Vagina (tissue), 2 donors: ENCODE data around the gene ZNF692. TPM values are rescaled to one million over a fixed set of nuclear protein-coding genes. Genes with fewer than 3 reads are reported as not detected.
A peak's percentile ranks its signal among the peaks of the same experiment; 100 is the strongest.
"Not testable (repeated sequence)": the region's sequence is repeated elsewhere in the genome, so short reads cannot be mapped to it uniquely, and the experiment has no call there.

Experiments
- DNase-seq, 2 donors: peaks; one replicate each; pipeline ENCODE4 v3.0.0-alpha.2; 2017; ENCODE audit errors: extremely low spot score in 2 of 2
- H3K27ac ChIP-seq: fragments of 200-600 bp; sonication (generic); one replicate; pipeline ENCODE4 v1.5.1; 2019
- H3K27me3 ChIP-seq: fragments of 200-600 bp; sonication (generic); one replicate; pipeline ENCODE4 v1.5.1; 2019
- H3K36me3 ChIP-seq, 2 donors: fragments of 200-600 bp; sonication (generic); one replicate each; pipeline ENCODE4 v1.5.1; 2017 to 2019
- H3K4me1 ChIP-seq: fragments of 200-600 bp; sonication (generic); one replicate; pipeline ENCODE4 v1.5.1; 2019
- H3K4me3 ChIP-seq, 2 donors: fragments of 200-600 bp; sonication (generic); 1 replicate in 1 of 2; 2 replicates in 1 of 2; pipeline ENCODE4 v1.5.1; 2016 to 2019
- H3K9me3 ChIP-seq: fragments of 200-600 bp; sonication (generic); one replicate; pipeline ENCODE4 v1.5.1; 2019
- CTCF ChIP-seq, 3 experiments: fragments of 450-650 bp in 2 of 3; fragments of 200-600 bp in 1 of 3; sonication (generic) in 1 of 3; IDR thresholded peaks; one replicate each; pipeline ENCODE4 v1.5.1; 2017 to 2019; ENCODE audit warnings: antibody characterized with exemption in 3 of 3, mild to moderate bottlenecking in 2 of 3, moderate library complexity in 2 of 3
- POLR2A ChIP-seq, 2 donors: fragments of 450-650 bp; IDR thresholded peaks; one replicate each; pipeline ENCODE4 v1.6.1; 2017; ENCODE audit warnings: antibody characterized with exemption in 2 of 2, mild to moderate bottlenecking in 2 of 2, moderate library complexity in 2 of 2
- POLR2AphosphoS5 ChIP-seq, 2 donors: sonication (generic); formaldehyde crosslinking; IDR thresholded peaks; one replicate each; pipeline ENCODE4 v1.9.0; 2017; ENCODE audit warnings: antibody characterized with exemption in 2 of 2, mild to moderate bottlenecking in 2 of 2, low read depth in 1 of 2; ENCODE audit not compliant: insufficient read depth in 1 of 2
- intact Hi-C: fragments of 100-400 bp; cut with DNase I; formaldehyde crosslinking; loops from one replicate; pipeline ENCODE4 v1.15.1; 2023
- total RNA-seq: library from RNA; depleted of rRNA; stranded (reverse); fragments of >200 nt; gene quantifications from one replicate; pipeline ENCODE4 v1.2.3, GENCODE V29; 2016

The ZNF692 gene
- total RNA-seq, 1 donor from 2014 or later, result 46.7 TPM

GRCh38 chr1:248807067-248807737 lies 51.7 kb downstream of the ZNF692 start:
- no peak overlapping the region for H3K4me3 ChIP-seq
- H3K4me1 ChIP-seq, result peaks cover 18% of the 10 kb centered on the region
- DNase-seq, result no peak
- no peaks in the 10 kb centered on the region for H3K27me3 ChIP-seq
- H3K36me3 ChIP-seq, result no peaks in the 10 kb centered on the region
- intact Hi-C loops, result no loop called here
- no peak overlapping the region for H3K27ac ChIP-seq
- TF ChIP-seq CTCF (IDR thresholded peaks at IDR 0.05) (peak; percentile 41 to 64 (median 51)), POLR2AphosphoS5 (IDR thresholded peaks at IDR 0.05; ENCODE audit: insufficient read depth in 1 of 2, low read depth in 1 of 2) (no peak), POLR2A (IDR thresholded peaks at IDR 0.05) (no peak)
- no peaks in the 10 kb centered on the region for H3K9me3 ChIP-seq

GRCh38 chr1:248805876-248806275 lies 53.0 kb downstream of the ZNF692 start:
- H3K27ac ChIP-seq, result no peak overlapping the region
- DNase-seq, result peak in 1 of 2 donors; percentile 70

GRCh38 chr1:248804771-248805681 lies 53.9 kb downstream of the ZNF692 start:
- no peaks in the 10 kb centered on the region for H3K27me3 ChIP-seq
- H3K27ac ChIP-seq, result no peak overlapping the region
- intact Hi-C loops, result no loop called here
- H3K9me3 ChIP-seq, result no peaks in the 10 kb centered on the region
- H3K36me3 ChIP-seq, result no peaks in the 10 kb centered on the region
- H3K4me3 ChIP-seq, result no peak overlapping the region
- DNase-seq, result peak in 1 of 2 donors; percentile 83
- H3K4me1 ChIP-seq, result peaks cover 1% of the 10 kb centered on the region
- no peak for TF ChIP-seq POLR2AphosphoS5 (IDR thresholded peaks at IDR 0.05; ENCODE audit: insufficient read depth in 1 of 2, low read depth in 1 of 2)
- no peak for TF ChIP-seq POLR2A (IDR thresholded peaks at IDR 0.05)
- TF ChIP-seq CTCF (IDR thresholded peaks at IDR 0.05), result no peak

More at GRCh38 chr1:248805876-248806275, 53.0 kb downstream of the ZNF692 start:
- Histone ChIP-seq H3K9me3 (no peaks in the 10 kb centered on the region), H3K36me3 (no peaks in the 10 kb centered on the region), H3K27me3 (no peaks in the 10 kb centered on the region), H3K4me3 (no peak overlapping the region), H3K4me1 (peaks cover 10% of the 10 kb centered on the region)
- intact Hi-C loops, result no loop called here
- TF ChIP-seq POLR2A (IDR thresholded peaks at IDR 0.05) (no peak), CTCF (IDR thresholded peaks at IDR 0.05) (no peak), POLR2AphosphoS5 (IDR thresholded peaks at IDR 0.05; ENCODE audit: insufficient read depth in 1 of 2, low read depth in 1 of 2) (no peak)

GRCh38 chr1:248803501-248803900 lies 55.4 kb downstream of the ZNF692 start:
- H3K27me3 ChIP-seq, H3K27ac ChIP-seq, H3K4me3 ChIP-seq, H3K4me1 ChIP-seq, H3K36me3 ChIP-seq, H3K9me3 ChIP-seq, intact Hi-C loops: not testable (repeated sequence)
- peak in 1 of 2 donors; percentile 54 for DNase-seq

- Histone ChIP-seq H3K27ac (no peak overlapping the region), H3K36me3 (no peaks in the 10 kb centered on the region), H3K9me3 (no peaks in the 10 kb centered on the region), H3K4me3 (no peak overlapping the region), H3K27me3 (no peaks in the 10 kb centered on the region), H3K4me1 (no peaks in the 10 kb centered on the region)
- no peak for TF ChIP-seq POLR2AphosphoS5 (IDR thresholded peaks at IDR 0.05; ENCODE audit: insufficient read depth in 1 of 2, low read depth in 1 of 2)
- TF ChIP-seq CTCF (IDR thresholded peaks at IDR 0.05), result no peak
- TF ChIP-seq POLR2A (IDR thresholded peaks at IDR 0.05), result no peak
- peak in 1 of 2 donors; percentile 54 for DNase-seq
- intact Hi-C loops, result no loop called here
Measured at GRCh38 chr1:248802454-248802853, 56.4 kb downstream of the ZNF692 start.
